Ovary (tissue), 3 donors: ENCODE results near the gene ATG9B.

Experiments used
- EP300 ChIP-seq: sonication (generic); formaldehyde crosslinking; IDR thresholded peaks from one replicate; pipeline ENCODE4 v1.6.1; 2017; ENCODE audit warnings: antibody characterized with exemption
- POLR2A ChIP-seq: fragments of 450-650 bp; IDR thresholded peaks from one replicate; pipeline ENCODE4 v1.6.1; 2017; ENCODE audit warnings: antibody characterized with exemption, mild to moderate bottlenecking, moderate library complexity
- TF ChIP-seq, protein P1 (sequence below), 3 donors: fragments of 450-650 bp in 2 of 3; fragments of 200-600 bp in 1 of 3; IDR thresholded peaks; one replicate each; pipeline versions ENCODE4 v1.5.1 to v1.8.0; 2016 to 2022; ENCODE audit warnings: antibody characterized with exemption in 3 of 3, mild to moderate bottlenecking in 1 of 3
- donor health status: DM: no; HTN: no; CAD: no.

DNA sequence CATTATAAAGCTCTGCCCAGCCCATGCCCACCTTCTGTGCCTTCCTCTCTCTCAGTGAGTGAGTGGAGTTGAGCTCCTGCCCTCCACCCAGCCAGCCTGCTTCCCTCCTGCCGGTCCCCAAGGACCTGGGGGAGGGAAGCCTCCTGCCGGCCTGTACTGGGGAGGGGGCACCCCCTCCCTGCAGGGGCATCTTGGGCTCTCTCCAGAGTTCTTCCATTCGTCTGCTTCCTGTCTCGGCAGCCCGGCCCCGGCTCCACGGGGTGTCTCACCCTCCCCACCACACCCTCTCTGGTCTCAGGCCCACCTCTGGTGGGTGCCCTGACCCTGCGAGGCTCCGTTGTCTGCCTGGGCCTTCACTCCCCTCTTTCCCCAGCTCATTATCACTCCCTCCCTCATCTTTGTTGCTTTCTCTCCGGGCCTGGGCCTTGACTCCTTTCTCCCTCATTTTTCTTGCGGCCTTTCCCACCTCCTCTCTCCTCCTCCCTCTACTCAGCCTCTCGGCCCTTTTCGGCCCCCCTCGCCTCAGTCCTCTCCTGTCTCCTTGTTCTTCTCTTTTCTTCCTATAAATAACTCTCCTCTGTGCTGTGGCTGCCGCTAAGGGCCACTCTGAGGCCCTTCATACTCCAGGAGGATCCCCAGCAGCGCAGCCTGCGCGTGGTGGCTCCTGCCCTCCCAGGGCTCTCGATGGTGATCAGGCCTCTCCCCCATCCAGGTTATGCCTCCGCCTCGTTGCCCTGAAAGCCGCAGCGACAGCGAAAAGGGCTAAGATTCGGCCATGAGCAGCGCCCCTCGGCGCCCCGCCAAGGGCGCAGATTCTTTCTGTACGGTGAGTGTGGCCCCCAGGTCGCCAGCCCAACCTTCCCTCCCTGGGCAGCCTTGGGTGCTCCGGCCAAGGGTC lies 37.2 kb upstream of the ATG9B start:
- TF ChIP-seq, protein P1, sequence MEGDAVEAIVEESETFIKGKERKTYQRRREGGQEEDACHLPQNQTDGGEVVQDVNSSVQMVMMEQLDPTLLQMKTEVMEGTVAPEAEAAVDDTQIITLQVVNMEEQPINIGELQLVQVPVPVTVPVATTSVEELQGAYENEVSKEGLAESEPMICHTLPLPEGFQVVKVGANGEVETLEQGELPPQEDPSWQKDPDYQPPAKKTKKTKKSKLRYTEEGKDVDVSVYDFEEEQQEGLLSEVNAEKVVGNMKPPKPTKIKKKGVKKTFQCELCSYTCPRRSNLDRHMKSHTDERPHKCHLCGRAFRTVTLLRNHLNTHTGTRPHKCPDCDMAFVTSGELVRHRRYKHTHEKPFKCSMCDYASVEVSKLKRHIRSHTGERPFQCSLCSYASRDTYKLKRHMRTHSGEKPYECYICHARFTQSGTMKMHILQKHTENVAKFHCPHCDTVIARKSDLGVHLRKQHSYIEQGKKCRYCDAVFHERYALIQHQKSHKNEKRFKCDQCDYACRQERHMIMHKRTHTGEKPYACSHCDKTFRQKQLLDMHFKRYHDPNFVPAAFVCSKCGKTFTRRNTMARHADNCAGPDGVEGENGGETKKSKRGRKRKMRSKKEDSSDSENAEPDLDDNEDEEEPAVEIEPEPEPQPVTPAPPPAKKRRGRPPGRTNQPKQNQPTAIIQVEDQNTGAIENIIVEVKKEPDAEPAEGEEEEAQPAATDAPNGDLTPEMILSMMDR (IDR thresholded peaks at IDR 0.05) = no peak
- TF ChIP-seq POLR2A (no peak), EP300 (no peak)
